SK-N-SH (cell line): ENCODE results near the gene SLC7A8. TPM values are rescaled to one million over a fixed set of nuclear protein-coding genes. Genes with fewer than 3 reads are reported as not detected.

Source experiments
- CTCF ChIA-PET: fragments of 300-600, 350-600 bp; formaldehyde crosslinking; extraction: SDS; loops from one replicate; lab custom pipeline; 2021; lab: Yijun Ruan, JAX
- POLR2A ChIA-PET: fragments of 350-600 bp; sonication (Branson Sonifier 250); formaldehyde crosslinking; extraction: SDS; loops from one replicate; lab custom pipeline; 2020; ENCODE audit warnings: antibody characterized with exemption, inconsistent platforms; lab: Yijun Ruan, JAX
- DNase-seq: peaks from one replicate; pipeline ENCODE4 v3.0.0; 2012
- H2AFZ ChIP-seq: fragments of 200-600 bp; sonication (generic); 2 replicates; pipeline ENCODE4 v1.8.1; 2016; ENCODE audit warnings: antibody characterized with exemption, mild to moderate bottlenecking, low read depth
- H3F3A ChIP-seq: fragments of 200-600 bp; sonication (generic); replicated peaks from 2 replicates; pipeline ENCODE3; 2016; ENCODE audit warnings: antibody characterized with exemption, mild to moderate bottlenecking; ENCODE audit not compliant: insufficient read depth
- H3K27ac ChIP-seq, 2 experiments: fragments of 200-500 bp in 1 of 2; fragments of 200-600 bp in 1 of 2; sonication (Bioruptor generic) in 1 of 2; sonication (generic), shearing (Covaris generic) in 1 of 2; 2 replicates each; pipeline versions ENCODE4 v1.5.1 to v1.6.1; 2014 to 2016; ENCODE audit warnings: low read depth in 2 of 2, inconsistent platforms in 1 of 2, low read length in 1 of 2, mild to moderate bottlenecking in 1 of 2, mixed read lengths in 1 of 2
- H3K27me3 ChIP-seq: fragments of 200-600 bp; sonication (generic), shearing (Covaris generic); 2 replicates; pipeline ENCODE4 v1.6.1; 2016; ENCODE audit warnings: mixed run types; ENCODE audit not compliant: insufficient read depth
- H3K36me3 ChIP-seq, 2 experiments: fragments of 200-500 bp in 1 of 2; fragments of 200-600 bp in 1 of 2; sonication (Bioruptor generic) in 1 of 2; sonication (generic) in 1 of 2; replicated peaks in 1 of 2; 2 replicates each; pipeline versions ENCODE3 to v1.5.1; 2014 to 2016; ENCODE audit warnings: low read length in 1 of 2, mild to moderate bottlenecking in 1 of 2; ENCODE audit not compliant: insufficient read depth in 2 of 2, control insufficient read depth in 1 of 2
- H3K4me1 ChIP-seq, 2 experiments: fragments of 200-500 bp in 1 of 2; fragments of 200-600 bp in 1 of 2; sonication (Bioruptor generic) in 1 of 2; sonication (generic), shearing (Covaris generic) in 1 of 2; 2 replicates each; pipeline versions ENCODE4 v1.5.1 to v1.6.1; 2014 to 2016; ENCODE audit warnings: low read depth in 1 of 2, low read length in 1 of 2, mixed run types in 1 of 2; ENCODE audit not compliant: insufficient read depth in 2 of 2, control insufficient read depth in 1 of 2
- H3K4me2 ChIP-seq: fragments of 200-600 bp; sonication (generic), shearing (Covaris generic); 2 replicates; pipeline ENCODE4 v1.6.1; 2017; ENCODE audit warnings: mixed run types
- H3K4me3 ChIP-seq, 2 experiments: fragments of 200-500 bp in 1 of 2; fragments of 200-600 bp in 1 of 2; sonication (Bioruptor generic) in 1 of 2; sonication (generic), shearing (Covaris generic) in 1 of 2; 2 replicates each; pipeline versions ENCODE4 v1.5.1 to v1.8.1; 2014 to 2016; ENCODE audit warnings: low read depth in 2 of 2, inconsistent platforms in 1 of 2, low read length in 1 of 2, mild to moderate bottlenecking in 1 of 2, mixed read lengths in 1 of 2, moderate library complexity in 1 of 2
- H3K79me2 ChIP-seq: fragments of 200-600 bp; sonication (generic); 2 replicates; pipeline ENCODE4 v1.8.1; 2017; ENCODE audit warnings: mild to moderate bottlenecking; ENCODE audit not compliant: insufficient read depth
- H3K9ac ChIP-seq: fragments of 200-600 bp; sonication (generic); 2 replicates; pipeline ENCODE4 v1.6.1; 2017; ENCODE audit warnings: mixed run types
- H3K9me2 ChIP-seq: fragments of 200-600 bp; sonication (generic); 2 replicates; pipeline ENCODE4 v1.6.1; 2017; ENCODE audit warnings: mixed run types
- H3K9me3 ChIP-seq: fragments of 200-600 bp; sonication (generic); 2 replicates; pipeline ENCODE4 v1.6.1; 2017; ENCODE audit warnings: mixed run types, mild to moderate bottlenecking, moderate library complexity
- H4K20me1 ChIP-seq: fragments of 200-600 bp; sonication (generic); 2 replicates; pipeline ENCODE4 v1.6.1; 2017; ENCODE audit warnings: mild to moderate bottlenecking, mixed run types; ENCODE audit not compliant: insufficient read depth
- CHD2 ChIP-seq: fragments of 150-350 bp; IDR thresholded peaks from 2 replicates; pipeline ENCODE4 v1.6.1; 2018; ENCODE audit warnings: low read length; ENCODE audit not compliant: partially characterized antibody
- ELF1 ChIP-seq: IDR thresholded peaks from 2 replicates; pipeline ENCODE4 v1.4.0; 2012
- EP300 ChIP-seq, 2 experiments: IDR thresholded peaks; 2 replicates each; pipeline versions ENCODE4 v1.4.0 to v1.6.1; 2012; ENCODE audit warnings: borderline replicate concordance in 1 of 2, low read depth in 1 of 2, low read length in 1 of 2
- FOSL2 ChIP-seq: IDR thresholded peaks from 2 replicates; pipeline ENCODE4 v1.4.0; 2012; ENCODE audit warnings: low read depth, mild to moderate bottlenecking, moderate library complexity, borderline replicate concordance
- FOXJ3 ChIP-seq: sonication (generic); formaldehyde crosslinking; IDR thresholded peaks from 2 replicates; pipeline ENCODE4 v1.5.1; 2020; ENCODE audit warnings: mild to moderate bottlenecking, missing genetic modification reagents
- FOXM1 ChIP-seq: IDR thresholded peaks from 2 replicates; pipeline ENCODE4 v1.4.0; 2012; ENCODE audit warnings: low read depth, mild to moderate bottlenecking
- PBX3 ChIP-seq: IDR thresholded peaks from 2 replicates; pipeline ENCODE4; 2012
- RAD21 ChIP-seq: IDR thresholded peaks from 2 replicates; pipeline ENCODE4 v1.6.1; 2012; ENCODE audit warnings: mild to moderate bottlenecking, low read length
- RCOR1 ChIP-seq: fragments of 150-350 bp; IDR thresholded peaks from 2 replicates; pipeline ENCODE4 v1.6.1; 2017; ENCODE audit warnings: antibody characterized with exemption, low read length
- RXRA ChIP-seq: IDR thresholded peaks from 2 replicates; pipeline ENCODE4 v1.4.0; 2012; ENCODE audit warnings: low read depth, mild to moderate bottlenecking, borderline replicate concordance
- SIN3A ChIP-seq: IDR thresholded peaks from 2 replicates; pipeline ENCODE4 v1.6.1; 2012; ENCODE audit warnings: low read depth, mild to moderate bottlenecking, low read length, moderate library complexity, borderline replicate concordance
- TAF1 ChIP-seq: IDR thresholded peaks from 2 replicates; pipeline ENCODE4 v1.6.1; 2012; ENCODE audit warnings: low read depth, mild to moderate bottlenecking, low read length, moderate library complexity, borderline replicate concordance
- TEAD4 ChIP-seq: IDR thresholded peaks from 2 replicates; pipeline ENCODE4 v1.4.0; 2012; ENCODE audit warnings: mild to moderate bottlenecking, borderline replicate concordance; ENCODE audit not compliant: insufficient read depth
- YY1 ChIP-seq: IDR thresholded peaks from 2 replicates; pipeline ENCODE4 v1.4.0; 2012; ENCODE audit warnings: low read depth, mild to moderate bottlenecking
- ZBTB33 ChIP-seq: IDR thresholded peaks from 2 replicates; pipeline ENCODE4 v1.4.0; 2012; ENCODE audit warnings: low read depth, borderline replicate concordance
- WGBS: methylation state at CpG from one replicate; pipeline ENCODE4 v1.1.6; 2017; ENCODE audit warnings: low lambda C conversion rate; 5-methylcytosine and 5-hydroxymethylcytosine counted together
- polyA plus RNA-seq, 3 experiments: library from polyadenylated mRNA; depleted of rRNA; stranded (reverse); fragments of >200 nt; gene quantifications; 2 replicates each; pipeline ENCODE4 v1.2.3, GENCODE V29; 2012
- TF ChIP-seq, protein P1 (sequence below): IDR thresholded peaks from 2 replicates; pipeline ENCODE4 v1.6.1; 2012; ENCODE audit warnings: mild to moderate bottlenecking, low read depth, low read length, moderate library complexity

SLC7A8 gene
- polyA plus RNA-seq, 1 of the 3 experiments (the other 2 are of a cell fraction), result 1.4 TPM

GRCh38 chr14:23169622-23170021 is 13.8 kb downstream of the SLC7A8 start (continued):
- TF ChIP-seq, protein P1, sequence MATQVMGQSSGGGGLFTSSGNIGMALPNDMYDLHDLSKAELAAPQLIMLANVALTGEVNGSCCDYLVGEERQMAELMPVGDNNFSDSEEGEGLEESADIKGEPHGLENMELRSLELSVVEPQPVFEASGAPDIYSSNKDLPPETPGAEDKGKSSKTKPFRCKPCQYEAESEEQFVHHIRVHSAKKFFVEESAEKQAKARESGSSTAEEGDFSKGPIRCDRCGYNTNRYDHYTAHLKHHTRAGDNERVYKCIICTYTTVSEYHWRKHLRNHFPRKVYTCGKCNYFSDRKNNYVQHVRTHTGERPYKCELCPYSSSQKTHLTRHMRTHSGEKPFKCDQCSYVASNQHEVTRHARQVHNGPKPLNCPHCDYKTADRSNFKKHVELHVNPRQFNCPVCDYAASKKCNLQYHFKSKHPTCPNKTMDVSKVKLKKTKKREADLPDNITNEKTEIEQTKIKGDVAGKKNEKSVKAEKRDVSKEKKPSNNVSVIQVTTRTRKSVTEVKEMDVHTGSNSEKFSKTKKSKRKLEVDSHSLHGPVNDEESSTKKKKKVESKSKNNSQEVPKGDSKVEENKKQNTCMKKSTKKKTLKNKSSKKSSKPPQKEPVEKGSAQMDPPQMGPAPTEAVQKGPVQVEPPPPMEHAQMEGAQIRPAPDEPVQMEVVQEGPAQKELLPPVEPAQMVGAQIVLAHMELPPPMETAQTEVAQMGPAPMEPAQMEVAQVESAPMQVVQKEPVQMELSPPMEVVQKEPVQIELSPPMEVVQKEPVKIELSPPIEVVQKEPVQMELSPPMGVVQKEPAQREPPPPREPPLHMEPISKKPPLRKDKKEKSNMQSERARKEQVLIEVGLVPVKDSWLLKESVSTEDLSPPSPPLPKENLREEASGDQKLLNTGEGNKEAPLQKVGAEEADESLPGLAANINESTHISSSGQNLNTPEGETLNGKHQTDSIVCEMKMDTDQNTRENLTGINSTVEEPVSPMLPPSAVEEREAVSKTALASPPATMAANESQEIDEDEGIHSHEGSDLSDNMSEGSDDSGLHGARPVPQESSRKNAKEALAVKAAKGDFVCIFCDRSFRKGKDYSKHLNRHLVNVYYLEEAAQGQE, result no peak
- no peak for TF ChIP-seq FOSL2
- no peak for TF ChIP-seq TEAD4
- TF ChIP-seq RCOR1, result no peak
- no peak for TF ChIP-seq YY1
- TF ChIP-seq, all 33 proteins: peak for 0

DNA sequence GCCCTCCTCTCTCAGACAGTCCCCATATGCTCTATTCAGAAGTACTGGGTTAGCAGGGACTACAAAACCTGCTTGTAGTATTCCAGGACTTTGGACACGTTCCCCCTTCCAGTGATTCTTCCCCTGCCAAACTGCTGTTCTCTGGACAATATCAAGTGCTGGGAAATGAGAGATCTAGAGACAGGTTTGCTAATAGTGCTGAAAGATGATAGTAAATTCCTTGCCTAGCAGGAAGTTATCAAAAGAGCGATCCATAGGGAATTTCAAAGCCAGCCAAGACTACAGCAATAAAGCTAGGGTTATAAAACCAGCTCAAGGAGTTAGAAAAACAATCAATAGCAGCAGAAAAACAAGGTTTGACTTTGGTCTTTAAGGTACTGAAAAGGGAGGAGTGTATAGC is 15.2 kb downstream of the SLC7A8 start:
- WGBS, result 32% methylated on average over 2 of the region's 2 CpGs
- H4K20me1 ChIP-seq, result no peaks in the 10 kb centered on the region
- H3K4me1 ChIP-seq, result no peaks in the 10 kb centered on the region
- H3K36me3 ChIP-seq, result no peaks in the 10 kb centered on the region
- no peak overlapping the region for H2AFZ ChIP-seq
- H3K27ac ChIP-seq, result no peak overlapping the region
- H3K4me3 ChIP-seq, result no peak overlapping the region
- TF ChIP-seq RAD21, result no peak
- no peak for TF ChIP-seq PBX3
- TF ChIP-seq FOXJ3 (CRISPR knock-in tag), result no peak
- no peak for TF ChIP-seq FOXM1
- TF ChIP-seq RXRA, result no peak
- no peak for TF ChIP-seq ELF1
- TF ChIP-seq, protein P1, result no peak
- no peak for TF ChIP-seq SIN3A
- TF ChIP-seq EP300 (IDR thresholded peaks at IDR 0.05; ENCODE audit: borderline replicate concordance in 1 of 2, low read depth in 1 of 2, low read length in 1 of 2), result no peak
- TF ChIP-seq CHD2, result no peak
- TF ChIP-seq TAF1, result no peak
- no peak for TF ChIP-seq ZBTB33
- no peak for TF ChIP-seq RCOR1
- no peaks in the 10 kb centered on the region for H3K9me3 ChIP-seq
- H3K4me2 ChIP-seq, result no peak overlapping the region
- DNase-seq, result no peak
- no peaks in the 10 kb centered on the region for H3K9me2 ChIP-seq
- H3F3A ChIP-seq, result peaks cover 6% of the 10 kb centered on the region
- POLR2A ChIA-PET, result no interaction called here
- H3K27me3 ChIP-seq, result no peaks in the 10 kb centered on the region
- no peak overlapping the region for H3K9ac ChIP-seq
- H3K79me2 ChIP-seq, result no peaks in the 10 kb centered on the region
- CTCF ChIA-PET, result interaction anchor here (1.3 to 8.8 kb wide), 5 partner anchors 14 to 47 kb away, joined by 3 to 53 read pairs (median 5); no protein-coding TSS in a partner anchor
